Erythroblast (primary cell): Measurements from ENCODE around the gene PRPF6.

ENCODE experiments used
- GATA1 ChIP-seq: IDR thresholded peaks from 2 replicates; pipeline ENCODE4 v1.6.1; 2011; ENCODE audit warnings: low read depth, mild to moderate bottlenecking, control low read depth, low read length, moderate library complexity
- POLR2A ChIP-seq: IDR thresholded peaks from 2 replicates; pipeline ENCODE4 v1.6.1; 2011; ENCODE audit warnings: mild to moderate bottlenecking, low read length

GRCh38 chr20:63952210-63952535 lies 28.8 kb upstream of the PRPF6 start:
- TF ChIP-seq POLR2A (no peak), GATA1 (no peak)
